Right atrium auricular region (tissue), 2 donors: ENCODE measurements around the gene PSMD6. TPM values are rescaled to one million over a fixed set of nuclear protein-coding genes. Genes with fewer than 3 reads are reported as not detected.

ENCODE experiments used
- DNase-seq: peaks from one replicate; pipeline ENCODE4 v3.0.0-alpha.2; 2019; ENCODE audit warnings: low spot score
- H3K27ac ChIP-seq, 2 donors: fragments of 200-600 bp; sonication (generic); 1 replicate in 1 of 2; 2 replicates in 1 of 2; pipeline ENCODE4 v1.5.1; 2016 to 2019
- H3K27me3 ChIP-seq, 2 donors: fragments of 200-600 bp; sonication (generic); one replicate each; pipeline versions ENCODE4 v1.5.1 to v1.6.0; 2017 to 2019
- H3K36me3 ChIP-seq: fragments of 200-600 bp; sonication (generic); one replicate; pipeline ENCODE4 v1.5.1; 2016
- H3K4me1 ChIP-seq, 2 donors: fragments of 200-600 bp; sonication (generic); one replicate each; pipeline versions ENCODE4 v1.5.1 to v1.6.0; 2017 to 2019
- H3K4me3 ChIP-seq, 2 donors: fragments of 200-600 bp; sonication (generic); 1 replicate in 1 of 2; 2 replicates in 1 of 2; pipeline ENCODE4 v1.5.1; 2017 to 2019; ENCODE audit warnings: mild to moderate bottlenecking in 1 of 2, moderate library complexity in 1 of 2
- H3K9me3 ChIP-seq, 2 donors: fragments of 200-600 bp; sonication (generic); one replicate each; pipeline ENCODE4 v1.5.1; 2019
- total RNA-seq, 2 donors: library from RNA; depleted of rRNA; stranded (reverse); fragments of >200 nt; gene quantifications; one replicate each; pipeline ENCODE4 v1.1.0, GENCODE V29; 2016
- TF ChIP-seq, protein P1 (sequence below), 2 donors: fragments of 200-600 bp; sonication (generic); IDR thresholded peaks; one replicate each; pipeline ENCODE4 v1.5.1; 2019; ENCODE audit warnings: antibody characterized with exemption in 2 of 2

PSMD6 gene
- total RNA-seq, 2 donors from 2014 or later = 48.2 to 74.5 TPM

DNA sequence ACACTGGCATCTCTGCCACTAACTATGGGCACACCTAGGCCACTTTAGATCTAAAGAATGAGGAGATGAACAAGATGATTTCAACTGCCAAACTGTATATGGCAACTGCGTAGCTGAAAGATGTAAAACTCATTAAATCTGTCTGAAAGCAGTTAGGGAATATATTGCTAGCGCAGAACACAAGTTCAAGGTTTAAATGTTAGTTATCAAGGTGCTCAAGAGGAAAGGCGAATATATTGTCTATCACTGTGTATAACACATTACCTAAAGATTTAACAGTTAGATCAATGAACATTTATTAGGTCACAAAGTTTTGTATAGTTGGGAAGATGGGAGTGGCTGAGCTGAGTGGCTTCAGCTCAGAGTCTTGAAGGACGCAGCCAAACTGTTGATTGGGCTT, 33.9 kb upstream of the PSMD6 start:
- Histone ChIP-seq H3K9me3 (no peaks in the 10 kb centered on the region), H3K36me3 (no peaks in the 10 kb centered on the region), H3K27ac (no peak overlapping the region), H3K27me3 (no peaks in the 10 kb centered on the region), H3K4me1 (no peaks in the 10 kb centered on the region), H3K4me3 (no peak overlapping the region)
- no peak for DNase-seq
- TF ChIP-seq, protein P1, sequence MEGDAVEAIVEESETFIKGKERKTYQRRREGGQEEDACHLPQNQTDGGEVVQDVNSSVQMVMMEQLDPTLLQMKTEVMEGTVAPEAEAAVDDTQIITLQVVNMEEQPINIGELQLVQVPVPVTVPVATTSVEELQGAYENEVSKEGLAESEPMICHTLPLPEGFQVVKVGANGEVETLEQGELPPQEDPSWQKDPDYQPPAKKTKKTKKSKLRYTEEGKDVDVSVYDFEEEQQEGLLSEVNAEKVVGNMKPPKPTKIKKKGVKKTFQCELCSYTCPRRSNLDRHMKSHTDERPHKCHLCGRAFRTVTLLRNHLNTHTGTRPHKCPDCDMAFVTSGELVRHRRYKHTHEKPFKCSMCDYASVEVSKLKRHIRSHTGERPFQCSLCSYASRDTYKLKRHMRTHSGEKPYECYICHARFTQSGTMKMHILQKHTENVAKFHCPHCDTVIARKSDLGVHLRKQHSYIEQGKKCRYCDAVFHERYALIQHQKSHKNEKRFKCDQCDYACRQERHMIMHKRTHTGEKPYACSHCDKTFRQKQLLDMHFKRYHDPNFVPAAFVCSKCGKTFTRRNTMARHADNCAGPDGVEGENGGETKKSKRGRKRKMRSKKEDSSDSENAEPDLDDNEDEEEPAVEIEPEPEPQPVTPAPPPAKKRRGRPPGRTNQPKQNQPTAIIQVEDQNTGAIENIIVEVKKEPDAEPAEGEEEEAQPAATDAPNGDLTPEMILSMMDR (IDR thresholded peaks at IDR 0.05) = no peak

- H3K9me3 ChIP-seq = no peaks in the 10 kb centered on the region
- no peak overlapping the region for H3K27ac ChIP-seq
- no peaks in the 10 kb centered on the region for H3K36me3 ChIP-seq
- no peaks in the 10 kb centered on the region for H3K4me1 ChIP-seq
- no peak for DNase-seq
- no peak overlapping the region for H3K4me3 ChIP-seq
- TF ChIP-seq, protein P1 (IDR thresholded peaks at IDR 0.05) = no peak
- no peaks in the 10 kb centered on the region for H3K27me3 ChIP-seq
Observed at GRCh38 chr3:64056606-64057180, 33.4 kb upstream of the PSMD6 start.

GRCh38 chr3:64055076-64055475, 31.8 kb upstream of the PSMD6 start:
- TF ChIP-seq, protein P1 (IDR thresholded peaks at IDR 0.05) = no peak
- Histone ChIP-seq H3K36me3 (no peaks in the 10 kb centered on the region), H3K4me3 (no peak overlapping the region), H3K27me3 (no peaks in the 10 kb centered on the region), H3K9me3 (no peaks in the 10 kb centered on the region), H3K27ac (no peak overlapping the region), H3K4me1 (no peaks in the 10 kb centered on the region)
- DNase-seq = no peak

DNA sequence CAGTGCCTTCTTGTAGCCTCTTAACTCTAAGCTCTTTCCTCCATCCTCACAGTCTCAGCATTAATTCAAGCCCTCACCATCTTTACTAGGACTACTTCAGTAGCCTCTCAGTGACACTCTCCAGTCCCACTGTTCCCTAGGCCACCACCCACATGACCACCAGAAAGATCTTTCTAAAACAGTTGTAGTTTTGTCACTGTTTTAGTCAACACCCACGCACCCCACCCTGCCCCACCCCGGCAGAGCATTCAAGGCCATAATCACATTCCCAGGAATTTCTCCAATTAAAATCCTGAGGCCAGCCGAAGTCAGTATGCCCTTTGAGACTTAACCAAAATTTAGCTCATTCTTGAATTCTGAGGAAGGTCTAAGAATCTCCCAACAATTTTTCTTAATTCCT, 31.2 kb upstream of the PSMD6 start:
- Histone ChIP-seq H3K27me3 (no peaks in the 10 kb centered on the region), H3K4me3 (no peak overlapping the region), H3K36me3 (no peaks in the 10 kb centered on the region), H3K4me1 (no peaks in the 10 kb centered on the region), H3K27ac (no peak overlapping the region), H3K9me3 (no peaks in the 10 kb centered on the region)
- no peak for DNase-seq
- TF ChIP-seq, protein P1 (IDR thresholded peaks at IDR 0.05) = no peak

DNA sequence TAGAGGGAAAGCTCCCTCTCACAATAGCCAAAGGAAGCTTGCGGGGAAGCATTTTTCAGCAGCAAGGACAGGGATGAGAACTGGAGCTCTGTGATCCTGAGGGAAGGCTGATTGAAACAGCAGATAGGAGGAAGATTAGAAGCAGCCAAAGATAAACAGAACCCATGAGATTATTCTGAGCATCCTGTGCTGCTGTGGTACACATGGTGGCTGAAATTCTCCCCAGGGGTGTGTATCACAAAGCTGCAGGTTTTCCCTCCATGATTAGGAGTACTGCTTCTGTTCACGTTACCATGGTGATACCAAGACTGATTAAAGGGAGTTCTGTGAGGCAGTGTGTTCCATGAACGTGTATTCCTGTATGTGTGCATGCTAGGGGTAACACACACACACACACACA, 30.3 kb upstream of the PSMD6 start:
- Histone ChIP-seq H3K9me3 (no peaks in the 10 kb centered on the region), H3K27ac (no peak overlapping the region), H3K4me3 (no peak overlapping the region), H3K36me3 (no peaks in the 10 kb centered on the region), H3K27me3 (no peaks in the 10 kb centered on the region), H3K4me1 (no peaks in the 10 kb centered on the region)
- no peak for DNase-seq
- TF ChIP-seq, protein P1 (IDR thresholded peaks at IDR 0.05) = no peak

GRCh38 chr3:64053117-64053516, 29.8 kb upstream of the PSMD6 start:
- no peak overlapping the region for H3K4me3 ChIP-seq
- no peaks in the 10 kb centered on the region for H3K9me3 ChIP-seq
- no peaks in the 10 kb centered on the region for H3K4me1 ChIP-seq

More at GRCh38 chr3:64053117-64053516, 29.8 kb upstream of the PSMD6 start:
- TF ChIP-seq, protein P1 (IDR thresholded peaks at IDR 0.05) = no peak
- no peak overlapping the region for H3K27ac ChIP-seq
- DNase-seq = no peak
- no peaks in the 10 kb centered on the region for H3K36me3 ChIP-seq
- H3K27me3 ChIP-seq = no peaks in the 10 kb centered on the region
